HG03025 (cell line): ENCODE results near the gene CYYR1.

Experiments
- ATAC-seq: cut with Tn5 transposase; IDR thresholded peaks from one replicate; pipeline ENCODE4 v1.9.1; 2021; ENCODE audit warnings: mild to moderate bottlenecking, moderate library complexity; ENCODE audit not compliant: unreplicated experiment, low FRiP score

Gene CYYR1

DNA sequence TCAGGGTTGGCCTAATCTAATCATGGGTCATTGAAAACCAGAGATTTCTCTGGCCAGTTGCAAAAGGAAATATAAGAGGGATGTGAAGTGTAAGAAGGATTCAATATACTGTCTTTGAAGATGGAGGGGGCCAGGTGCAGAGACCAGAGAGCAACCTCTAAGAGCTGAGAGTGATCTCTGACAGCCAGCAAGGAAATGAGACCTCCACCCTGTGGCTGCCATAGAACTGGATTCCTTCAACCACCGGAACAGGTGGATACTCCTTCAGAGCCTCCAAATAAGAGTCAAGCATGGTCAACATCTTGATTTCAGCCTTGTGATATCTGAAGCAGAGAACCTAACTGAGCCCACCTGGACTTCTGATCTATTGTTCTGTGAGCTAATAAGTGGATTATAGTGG lies 128.4 kb downstream of the CYYR1 start:
- no peak for ATAC-seq

- ATAC-seq, result no peak
Measured at GRCh38 chr21:26443867-26444266, 129.2 kb downstream of the CYYR1 start.

- no peak for ATAC-seq
Measured at GRCh38 chr21:26443291-26443690, 129.8 kb downstream of the CYYR1 start.

DNA sequence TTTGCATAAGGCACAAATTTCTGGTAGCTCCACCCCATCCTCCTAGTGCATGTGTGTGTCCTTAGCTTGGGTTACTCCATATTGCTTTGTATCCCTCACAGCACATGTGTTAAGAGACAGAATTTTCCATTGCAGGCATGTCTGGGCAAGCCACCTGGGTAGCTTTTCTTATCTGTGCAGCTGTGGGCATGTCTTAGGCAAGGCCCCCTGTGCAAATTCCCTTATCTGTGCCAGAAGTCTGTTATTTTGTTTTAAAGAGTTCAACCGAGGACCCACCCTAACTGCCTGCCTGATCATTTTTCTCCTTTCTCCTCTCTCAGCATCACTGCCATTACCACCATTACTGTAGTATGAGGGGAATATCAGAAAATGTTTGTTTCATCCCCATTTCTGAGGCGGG lies 131.9 kb downstream of the CYYR1 start:
- ATAC-seq, result no peak

DNA sequence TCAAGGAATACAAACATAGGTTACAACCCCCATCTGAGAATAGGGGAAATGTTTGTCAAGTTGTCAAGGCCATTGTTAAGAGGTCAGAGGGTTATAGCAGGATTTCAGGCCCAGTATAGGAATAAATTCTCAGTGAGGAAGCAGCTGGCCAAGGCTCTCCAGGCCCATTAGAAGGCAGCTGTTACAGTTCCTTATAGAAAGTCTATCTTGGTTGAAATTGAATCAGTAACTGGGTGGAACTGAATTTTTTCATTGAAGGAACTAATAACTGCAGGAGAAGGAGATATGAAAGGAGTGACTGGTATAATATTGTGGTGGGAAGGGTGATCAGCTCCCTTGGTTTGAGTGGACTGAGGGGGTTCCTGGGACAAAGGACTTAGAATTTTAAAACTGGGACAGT lies 134.1 kb downstream of the CYYR1 start:
- no peak for ATAC-seq

DNA sequence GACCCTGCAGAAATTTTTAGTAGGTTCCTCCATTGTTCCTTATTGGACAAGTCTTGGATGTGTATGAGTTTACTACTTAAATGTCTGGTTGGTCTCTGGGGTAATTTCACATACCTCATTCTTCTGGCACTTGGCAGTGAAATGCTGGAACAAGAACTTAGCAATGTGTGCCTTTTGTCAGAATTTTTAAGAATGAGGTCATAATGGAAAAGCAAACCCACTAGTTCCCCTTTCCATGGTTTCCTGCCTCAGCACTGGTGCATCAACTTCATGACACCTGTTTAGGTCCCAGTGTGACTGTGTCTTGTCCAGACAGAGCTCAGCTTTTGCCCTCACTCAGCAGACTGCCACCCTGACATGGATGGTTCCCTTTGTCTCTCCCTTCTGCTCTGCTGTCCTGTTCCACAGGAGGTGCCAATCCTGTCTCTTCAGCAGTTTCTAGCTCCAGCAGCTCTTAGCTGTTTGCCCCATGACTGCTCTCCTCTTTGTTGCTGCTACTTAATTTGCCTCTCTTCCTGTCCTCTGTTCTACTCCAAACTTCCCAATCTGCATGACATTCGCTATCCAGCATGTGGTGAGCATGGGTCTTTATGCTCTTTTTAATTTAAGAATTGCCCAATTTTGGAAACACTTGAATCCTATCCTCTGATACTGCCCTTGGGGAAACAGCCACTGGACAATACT lies 135.6 kb downstream of the CYYR1 start:
- no peak for ATAC-seq

- ATAC-seq, result no peak
Measured at GRCh38 chr21:26433386-26433785, 139.7 kb downstream of the CYYR1 start.

DNA sequence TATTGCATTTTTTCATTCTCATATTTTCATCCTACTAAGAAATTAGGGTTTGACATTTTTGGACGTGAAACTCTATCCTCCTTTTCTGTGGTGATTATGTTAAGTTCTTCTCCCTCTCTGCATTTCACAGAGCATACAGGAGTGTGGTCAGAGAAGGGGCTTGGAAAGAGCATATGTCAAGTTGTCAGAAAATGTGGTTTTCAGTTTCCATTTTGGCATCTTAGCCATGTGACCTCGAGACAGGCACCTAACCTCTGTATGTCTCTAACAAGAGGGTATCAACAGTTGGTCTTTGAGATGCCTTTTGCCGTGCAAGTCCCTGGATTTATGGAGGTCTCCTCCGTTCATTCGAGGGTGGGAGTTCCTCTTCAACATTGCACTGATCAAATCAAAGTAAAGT lies 140.7 kb downstream of the CYYR1 start:
- ATAC-seq, result no peak

GRCh38 chr21:26425576-26425975 lies 147.5 kb downstream of the CYYR1 start:
- no peak for ATAC-seq

GRCh38 chr21:26423511-26423910 lies 149.6 kb downstream of the CYYR1 start:
- ATAC-seq, result no peak

DNA sequence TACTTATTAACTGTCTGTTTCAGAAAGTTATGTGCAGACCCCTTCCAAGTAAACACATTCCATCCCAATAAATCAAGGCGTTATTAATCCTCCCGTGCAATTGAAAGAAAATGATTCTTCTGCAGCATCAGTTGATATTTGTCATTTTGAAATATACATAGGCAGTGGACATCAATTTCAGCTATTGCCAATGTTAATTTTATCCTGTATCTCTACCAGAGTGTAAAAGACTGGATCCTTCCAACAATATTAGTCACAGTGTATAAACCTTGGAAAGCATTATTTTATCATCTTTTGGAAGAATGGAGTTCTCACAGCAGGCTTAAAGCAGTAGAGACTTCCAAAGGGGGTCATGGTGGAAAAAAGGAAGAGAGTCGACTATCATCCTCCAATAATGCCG lies 150.4 kb downstream of the CYYR1 start:
- no peak for ATAC-seq

DNA sequence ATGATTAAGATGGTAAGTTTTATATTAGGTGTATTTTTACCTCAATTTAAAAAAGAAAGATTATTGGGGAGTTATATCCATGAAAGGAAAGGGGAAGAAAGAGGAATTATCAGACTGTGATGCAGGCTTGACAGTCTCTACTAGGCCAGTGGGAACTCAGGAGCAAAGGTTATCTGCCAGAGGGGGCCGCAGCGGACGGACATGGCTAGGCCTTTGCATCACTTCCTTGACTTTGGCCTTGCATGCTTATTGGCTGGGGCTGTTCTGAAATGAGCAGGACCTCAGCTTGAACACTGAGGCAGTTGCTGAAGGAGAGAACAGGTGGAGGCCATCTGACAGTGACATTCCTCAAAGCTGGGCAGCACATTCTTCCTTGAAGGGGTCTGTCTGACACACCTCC lies 150.9 kb downstream of the CYYR1 start:
- no peak for ATAC-seq

DNA sequence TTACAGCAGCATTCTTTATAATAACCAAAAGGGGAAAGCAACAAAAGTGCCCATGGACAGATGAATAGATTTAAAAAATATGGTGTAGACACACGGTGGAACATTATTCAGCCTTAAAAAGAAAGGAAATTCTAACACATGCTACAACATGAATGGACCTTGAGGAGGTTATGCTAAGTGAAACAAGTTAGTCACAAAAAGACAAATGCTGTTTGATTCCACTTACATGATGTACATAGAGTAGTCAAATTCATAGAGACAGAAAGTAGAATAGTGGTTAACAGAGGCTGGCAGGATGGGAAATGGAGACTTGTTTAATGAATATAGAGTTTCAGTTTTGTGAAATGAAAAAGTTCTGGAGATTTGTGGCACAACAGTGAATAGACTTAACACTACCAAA lies 151.4 kb downstream of the CYYR1 start:
- no peak for ATAC-seq
